Measurements from ENCODE around the gene KAZALD1.

GRCh38 chr10:101036726-101037125 lies 25.1 kb upstream of the KAZALD1 start:
- TF ChIP-seq CTCF (conservative IDR thresholded peaks at IDR 0.05; ENCODE audit: low read depth, low read length) (no peak), EZH2 (IDR thresholded peaks at IDR 0.05; ENCODE audit: low read length, unreplicated experiment) (no peak)
